Measurements from ENCODE around the gene TGFBRAP1.

Gene TGFBRAP1

GRCh38 chr2:105243961-105244360, 85.6 kb downstream of the TGFBRAP1 start:
- no peak for DNase-seq (ENCODE audit: low read depth in 2 of 2, low spot score in 1 of 2)

- DNase-seq (ENCODE audit: low read depth in 2 of 2, low spot score in 1 of 2): no peak
These were observed 87.1 kb downstream of the TGFBRAP1 start for GRCh38 chr2:105242286-105242993.

GRCh38 chr2:105241443-105241842, 88.1 kb downstream of the TGFBRAP1 start, which contains the start of gene GPR45:
Gene GPR45 (plus strand): TSS chr2:105241743. CDS start chr2:105241859, 116 bp downstream.
- no peak for DNase-seq (ENCODE audit: low read depth in 2 of 2, low spot score in 1 of 2)

GRCh38 chr2:105239924-105240323, 89.6 kb downstream of the TGFBRAP1 start:
- DNase-seq (ENCODE audit: low read depth in 2 of 2, low spot score in 1 of 2): no peak

- no peak for DNase-seq (ENCODE audit: low read depth in 2 of 2, low spot score in 1 of 2)
These were observed 90.8 kb downstream of the TGFBRAP1 start for GRCh38 chr2:105238664-105239240.

GRCh38 chr2:105237045-105237765, 92.3 kb downstream of the TGFBRAP1 start:
- no peak for DNase-seq (ENCODE audit: low read depth in 2 of 2, low spot score in 1 of 2)

- no peak for DNase-seq (ENCODE audit: low read depth in 2 of 2, low spot score in 1 of 2)
These were observed 93.5 kb downstream of the TGFBRAP1 start for GRCh38 chr2:105236060-105236424.

- DNase-seq (ENCODE audit: low read depth in 2 of 2, low spot score in 1 of 2): peak; percentile 15 to 24
These were observed 94.0 kb downstream of the TGFBRAP1 start for GRCh38 chr2:105235388-105236059.

- DNase-seq (ENCODE audit: low read depth in 2 of 2, low spot score in 1 of 2): no peak
These were observed 98.3 kb downstream of the TGFBRAP1 start for GRCh38 chr2:105231232-105231619.

- no peak for DNase-seq (ENCODE audit: low read depth in 2 of 2, low spot score in 1 of 2)
These were observed 105.1 kb downstream of the TGFBRAP1 start for GRCh38 chr2:105224444-105224843.

- DNase-seq (ENCODE audit: low read depth in 2 of 2, low spot score in 1 of 2): no peak
These were observed 108.9 kb downstream of the TGFBRAP1 start for GRCh38 chr2:105220604-105221003.

GRCh38 chr2:105215586-105216192, 113.8 kb downstream of the TGFBRAP1 start:
- DNase-seq (ENCODE audit: low read depth in 2 of 2, low spot score in 1 of 2): no peak

Measured in stimulated activated CD8-positive, alpha-beta memory T cell treated with anti-CD3 and anti-CD28 coated beads, Interleukin-4, amount 100 ng/mL, for 4 hours (primary cell).